GM21528 (cell line): Measurements from ENCODE around the gene HMGCS1.
"Not testable (repeated sequence)": the region's sequence is repeated elsewhere in the genome, so short reads cannot be mapped to it uniquely, and the experiment has no call there.

ENCODE experiments used
- ATAC-seq: cut with Tn5 transposase; IDR thresholded peaks from one replicate; pipeline ENCODE4 v1.9.1; 2021; ENCODE audit warnings: mild to moderate bottlenecking, moderate library complexity; ENCODE audit not compliant: unreplicated experiment, low FRiP score

The HMGCS1 gene

DNA sequence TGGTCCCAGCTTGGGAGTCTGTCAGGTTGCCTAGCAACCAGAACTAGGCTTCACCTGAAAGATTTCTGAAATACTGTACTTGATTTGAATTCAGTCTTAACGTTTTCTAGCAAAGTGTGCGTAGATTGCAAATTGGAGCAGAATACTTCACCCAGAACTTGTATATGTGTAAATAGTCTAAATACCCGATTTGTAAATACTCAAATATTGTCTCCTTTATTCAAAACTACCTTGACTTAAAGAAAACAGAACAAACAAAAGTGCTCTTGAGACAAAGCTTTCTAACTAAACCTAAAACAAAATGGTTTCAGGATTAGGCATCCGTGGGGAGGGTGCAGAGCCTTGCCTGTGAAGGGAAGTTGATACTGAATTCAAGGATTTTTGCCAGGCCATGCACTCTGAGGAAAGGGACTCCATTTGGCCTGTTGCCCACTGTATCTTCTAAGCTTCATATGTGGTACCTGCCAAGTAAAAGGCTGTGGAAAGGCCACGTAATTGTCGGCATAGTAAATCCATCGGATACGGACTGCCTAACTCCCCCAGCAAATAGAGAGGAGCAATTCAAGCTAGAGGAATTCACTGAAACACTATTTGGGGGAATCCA is 744 bp upstream of the HMGCS1 start:
- ATAC-seq: no peak

DNA sequence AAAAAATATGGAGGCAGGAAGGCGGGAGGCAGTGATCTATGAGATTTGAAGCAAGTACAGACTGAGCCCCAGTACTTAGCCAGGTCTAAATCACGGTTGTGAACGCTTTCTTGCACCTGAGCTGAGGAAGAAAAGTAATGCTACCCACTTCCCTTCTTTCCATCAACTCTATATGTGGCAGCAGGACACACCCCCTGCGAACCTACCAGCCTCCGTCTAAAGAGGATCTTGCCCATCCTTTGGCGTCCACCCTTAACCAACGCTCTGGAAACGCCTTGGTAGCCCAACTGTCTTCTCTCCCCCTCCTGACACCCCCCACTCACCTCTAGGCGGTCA is 545 bp downstream of the HMGCS1 start:
- ATAC-seq: peak; percentile 12

DNA sequence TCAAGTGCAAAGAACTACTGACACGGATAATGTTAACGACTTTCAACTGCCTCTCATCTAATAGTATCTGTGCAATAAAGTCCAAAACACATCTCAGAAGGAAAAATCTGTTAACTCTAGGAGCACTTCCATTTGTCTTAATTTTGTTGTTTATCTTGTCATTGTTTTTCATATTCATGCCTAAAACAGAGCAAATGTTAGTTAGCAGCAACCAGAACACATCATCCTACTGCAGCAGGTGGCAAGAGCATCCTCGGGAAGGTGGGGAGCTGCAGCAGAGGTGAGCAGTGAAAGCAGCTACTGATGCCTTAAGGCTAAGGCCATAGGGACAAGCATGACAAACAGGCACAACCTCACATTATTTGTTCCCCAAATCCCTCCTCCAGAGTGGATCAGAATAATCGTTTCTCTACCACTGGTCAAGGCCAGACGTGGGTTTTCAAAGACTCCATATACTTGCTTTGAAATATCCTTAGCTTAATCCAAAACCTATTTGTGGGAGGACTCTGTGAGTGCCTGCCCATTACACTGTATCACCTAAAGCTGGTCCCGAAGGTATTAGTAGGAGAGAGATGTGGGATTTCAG is 1.0 kb downstream of the HMGCS1 start:
- ATAC-seq: no peak

DNA sequence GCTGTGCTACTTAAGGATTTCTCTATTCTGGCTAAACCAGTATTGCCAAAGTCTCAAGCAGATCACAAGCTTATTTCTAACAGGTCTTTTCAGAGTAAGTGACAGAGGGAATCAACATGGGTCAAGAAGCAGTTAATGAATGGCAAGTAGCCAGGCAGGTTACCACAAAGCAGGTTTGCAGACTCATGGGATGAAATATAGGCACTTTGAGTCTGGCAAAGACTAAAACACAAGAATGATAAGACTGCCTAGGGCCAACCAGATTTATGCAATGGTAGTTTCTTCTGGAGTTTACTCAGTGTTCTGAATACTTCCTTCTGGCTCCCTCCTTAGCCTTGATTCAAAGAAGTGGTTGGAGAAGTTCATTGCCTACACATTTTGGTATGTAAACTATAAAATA is 3.6 kb downstream of the HMGCS1 start:
- no peak for ATAC-seq

DNA sequence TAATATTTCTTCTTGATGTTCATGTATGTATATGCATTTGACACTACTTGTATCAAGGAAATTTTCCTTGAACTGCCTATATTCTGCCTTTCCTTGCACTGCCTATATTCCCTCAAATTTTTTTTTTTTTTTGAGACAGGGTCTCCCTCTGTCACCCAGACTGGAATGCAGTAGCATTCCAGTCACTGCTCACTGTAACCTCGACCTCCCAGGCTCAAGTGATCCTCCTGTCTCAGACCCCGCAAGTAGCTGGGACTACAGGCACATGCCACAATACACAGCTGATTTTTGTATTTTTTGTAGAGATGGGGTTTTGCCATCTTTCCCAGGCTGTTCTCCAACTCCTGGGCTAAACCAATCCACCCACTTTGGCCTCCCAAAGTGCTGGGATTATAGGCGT is 4.1 kb downstream of the HMGCS1 start:
- ATAC-seq: no peak

DNA sequence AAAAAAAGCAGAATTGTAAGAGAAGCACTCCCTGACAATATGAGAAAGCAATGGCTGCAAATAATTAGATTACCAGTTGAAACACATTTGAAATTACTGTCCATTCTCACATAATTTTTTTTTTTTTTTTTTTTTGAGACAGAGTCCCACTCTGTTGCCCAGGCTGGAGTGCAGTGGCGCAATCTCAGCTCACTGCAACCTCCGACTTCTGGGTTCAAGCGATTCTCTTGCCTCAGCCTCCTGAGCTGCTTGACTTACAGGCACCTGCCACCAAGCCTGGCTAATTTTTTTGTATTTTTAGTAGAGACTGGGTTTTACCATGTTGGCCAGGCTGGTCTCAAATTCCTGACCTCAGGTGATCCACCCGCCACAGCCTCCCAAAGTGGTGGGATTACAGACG is 6.3 kb downstream of the HMGCS1 start:
- not testable (repeated sequence) for ATAC-seq

DNA sequence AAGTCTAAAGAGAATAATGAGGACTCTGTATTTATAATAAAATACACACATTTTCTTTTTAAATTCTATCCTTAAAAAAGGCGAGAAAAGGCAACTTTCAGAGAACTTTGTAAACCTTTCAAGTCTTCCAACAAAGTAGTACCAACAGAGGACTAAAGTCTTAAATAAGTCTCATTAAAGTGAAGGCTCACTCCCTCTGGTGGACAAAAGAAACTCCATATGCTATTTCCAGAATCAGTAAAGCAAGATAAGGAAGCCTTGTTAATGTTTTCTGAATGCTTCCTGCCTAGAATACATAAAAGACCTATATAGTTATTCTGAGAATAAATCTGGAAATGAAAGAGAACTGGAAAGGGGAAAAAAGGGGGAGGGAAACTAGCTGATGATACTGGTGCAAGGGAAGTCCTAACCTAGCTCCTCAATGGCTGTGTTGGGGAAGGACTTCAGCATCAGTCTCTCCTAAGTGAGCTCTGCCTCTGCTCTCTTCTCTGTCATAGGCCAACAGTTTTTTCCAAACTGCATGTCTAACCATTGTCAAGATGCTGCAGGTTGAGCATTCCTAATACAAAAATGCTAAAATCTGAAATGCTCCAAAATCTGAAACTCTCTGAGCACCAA is 7.2 kb downstream of the HMGCS1 start:
- peak; percentile 58 for ATAC-seq

DNA sequence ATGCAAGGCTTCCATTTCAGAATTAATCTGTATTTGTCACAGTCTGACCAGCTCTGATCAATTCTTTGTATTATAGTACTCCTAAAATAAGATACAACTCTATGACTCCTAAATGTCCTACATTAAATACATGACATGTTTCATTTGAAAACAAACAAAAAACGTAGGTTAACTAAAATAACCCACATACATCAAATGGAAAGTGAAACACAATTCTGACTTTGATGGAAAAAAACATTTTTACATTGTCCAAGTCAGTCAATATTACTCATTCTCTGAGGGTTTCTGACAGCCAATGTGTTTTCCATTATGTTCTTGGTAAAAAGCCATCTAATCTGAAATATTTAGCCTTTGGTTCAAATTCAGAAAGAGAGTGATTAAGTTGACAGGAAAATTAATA is 8.7 kb downstream of the HMGCS1 start:
- no peak for ATAC-seq

DNA sequence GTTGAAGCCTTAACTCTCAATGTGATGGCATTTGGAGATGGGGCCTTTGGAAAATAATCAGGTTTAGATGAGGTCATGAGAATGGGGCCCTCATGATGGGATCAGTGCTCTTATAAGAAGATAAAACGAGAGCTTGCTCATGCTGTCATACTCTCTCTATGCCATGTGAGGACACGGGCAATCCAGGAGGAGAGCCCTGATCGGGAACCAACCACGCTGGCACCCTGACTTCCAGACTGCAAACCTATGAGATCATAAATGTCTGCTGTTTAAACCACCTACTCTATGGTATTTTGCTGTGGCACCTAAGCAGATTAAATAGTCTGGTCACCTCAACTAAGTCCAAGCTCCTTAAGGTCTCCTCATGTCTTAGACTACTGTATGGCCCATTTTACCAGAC is 10.0 kb downstream of the HMGCS1 start:
- ATAC-seq: no peak

DNA sequence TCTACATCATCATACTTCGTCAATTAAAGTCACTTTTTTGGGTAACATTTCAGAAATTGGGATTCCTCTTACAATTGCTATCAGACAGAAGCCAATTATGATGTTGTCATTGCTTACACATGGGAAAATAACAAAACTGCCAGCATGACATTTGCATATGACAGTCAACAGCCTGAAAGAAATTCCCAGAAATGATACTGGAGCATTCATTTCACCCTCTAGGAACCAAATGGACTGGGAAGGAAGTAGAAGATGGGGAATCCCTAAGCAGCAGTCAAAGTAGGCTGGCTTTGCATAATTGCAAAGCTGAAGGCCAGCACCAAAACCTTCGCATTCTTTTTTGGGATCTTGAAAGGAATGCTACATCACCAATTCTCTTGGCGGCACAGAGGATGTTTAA is 10.7 kb downstream of the HMGCS1 start:
- ATAC-seq: no peak

DNA sequence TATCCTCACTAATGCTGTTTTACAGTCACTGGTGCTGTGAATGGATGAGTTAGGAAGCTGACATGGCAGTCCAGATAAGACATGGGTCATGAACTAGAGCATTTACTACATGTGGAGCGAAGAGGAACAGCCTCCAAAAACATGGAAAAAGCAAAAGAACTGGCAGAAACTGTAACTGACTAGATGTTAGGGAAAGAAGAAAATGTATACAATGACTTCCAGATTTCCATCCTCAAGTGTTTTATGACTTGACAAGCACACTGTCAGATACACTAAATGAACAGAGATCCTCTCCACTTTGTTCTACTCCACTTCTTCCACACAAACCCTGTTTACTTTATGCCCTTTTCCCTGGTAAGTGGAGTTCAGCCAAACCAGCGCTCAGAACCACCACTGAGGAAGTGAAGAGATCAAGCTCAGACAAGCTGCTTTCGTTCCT is 11.5 kb downstream of the HMGCS1 start:
- ATAC-seq: no peak

DNA sequence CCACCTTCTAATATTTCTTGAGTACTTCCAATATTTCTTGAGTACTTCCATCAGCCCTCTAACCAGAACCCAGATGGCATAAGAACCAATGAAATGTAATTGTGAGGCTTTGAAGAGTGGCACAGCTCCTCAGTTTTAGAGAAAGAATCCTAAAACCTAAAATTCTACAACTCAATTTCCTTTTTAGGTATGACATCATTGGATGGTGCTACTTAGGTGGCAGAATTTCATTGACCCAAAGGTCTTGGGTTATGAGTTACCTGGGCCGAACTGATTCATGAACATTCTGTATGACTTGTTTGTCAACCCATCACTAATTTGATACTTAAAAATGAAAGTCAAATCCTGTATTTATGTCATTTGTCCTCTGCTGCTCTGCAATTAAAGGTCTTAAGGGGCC is 13.1 kb downstream of the HMGCS1 start:
- ATAC-seq: no peak

DNA sequence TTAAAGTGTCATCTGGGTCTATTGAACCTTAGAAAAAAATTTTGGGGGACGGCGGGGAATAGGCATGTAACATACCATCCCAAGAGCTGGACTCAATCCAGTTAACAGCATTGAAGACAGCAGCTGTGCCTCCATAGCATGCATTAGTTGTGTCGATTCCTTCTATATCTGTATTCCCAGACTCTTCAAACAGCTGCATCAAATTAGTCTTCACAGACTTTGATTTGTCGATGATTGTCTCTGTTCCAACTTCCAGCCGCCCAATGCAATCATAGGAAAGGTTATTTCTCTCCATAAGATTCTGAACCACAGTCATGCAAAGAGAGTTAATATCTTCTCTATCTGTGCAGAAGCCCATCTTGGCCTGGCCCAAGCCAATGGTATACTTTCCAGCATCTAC is 14.8 kb downstream of the HMGCS1 start:
- ATAC-seq: no peak

DNA sequence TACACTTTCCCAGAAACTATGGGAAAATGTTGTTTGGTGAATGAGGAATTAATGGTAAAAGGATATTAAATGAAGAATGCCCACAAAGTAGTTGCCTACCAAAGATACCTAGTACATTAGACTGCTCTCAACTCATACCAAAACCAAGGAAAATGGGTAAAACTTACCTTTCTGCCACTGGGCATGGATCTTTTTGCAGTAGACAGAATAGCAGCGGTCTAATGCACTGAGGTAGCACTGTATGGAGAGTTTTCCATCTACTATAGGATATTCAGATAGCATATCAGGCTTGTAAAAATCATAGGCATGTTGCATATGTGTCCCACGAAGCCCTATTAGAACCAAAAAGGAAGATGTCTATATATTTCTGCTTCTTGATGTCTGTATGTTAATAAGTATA is 16.4 kb downstream of the HMGCS1 start:
- ATAC-seq: no peak

DNA sequence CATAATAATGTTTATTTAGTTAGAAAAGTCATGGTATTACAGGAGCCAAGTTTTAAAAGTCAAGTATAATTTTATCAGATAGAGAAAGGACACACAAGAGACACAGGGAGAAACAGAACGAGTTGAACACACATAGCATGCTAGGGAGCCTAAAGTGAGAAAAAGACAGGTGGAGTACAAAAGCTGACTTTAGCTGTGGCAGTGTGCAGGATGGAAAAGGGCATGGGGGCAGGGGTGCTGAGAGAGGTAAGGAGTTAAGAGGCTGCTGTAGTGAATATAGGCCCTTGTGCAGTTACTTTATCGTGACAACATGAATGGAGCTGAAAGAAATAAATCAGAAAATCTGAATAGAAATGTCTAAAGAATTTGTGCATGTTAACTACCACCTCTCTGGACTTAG is 18.0 kb downstream of the HMGCS1 start:
- no peak for ATAC-seq

DNA sequence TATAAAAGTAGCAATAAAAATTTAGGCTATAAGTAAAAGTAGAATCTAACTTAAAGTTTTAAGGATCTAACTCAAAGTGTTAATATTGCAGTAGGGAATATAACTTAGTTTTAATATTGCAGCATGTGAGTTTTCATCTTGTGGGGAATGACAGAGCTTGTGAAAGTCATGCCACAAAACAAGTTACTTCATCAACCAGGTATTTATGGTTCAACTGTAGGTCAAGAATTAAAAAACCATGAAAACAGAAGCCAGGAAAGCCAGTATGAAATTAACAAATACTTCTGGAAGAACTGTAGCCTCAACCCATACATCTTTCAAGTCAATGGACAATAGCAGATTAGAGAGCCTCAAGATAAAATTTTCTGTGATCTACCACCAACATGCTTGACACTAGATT is 19.0 kb downstream of the HMGCS1 start:
- ATAC-seq: no peak

DNA sequence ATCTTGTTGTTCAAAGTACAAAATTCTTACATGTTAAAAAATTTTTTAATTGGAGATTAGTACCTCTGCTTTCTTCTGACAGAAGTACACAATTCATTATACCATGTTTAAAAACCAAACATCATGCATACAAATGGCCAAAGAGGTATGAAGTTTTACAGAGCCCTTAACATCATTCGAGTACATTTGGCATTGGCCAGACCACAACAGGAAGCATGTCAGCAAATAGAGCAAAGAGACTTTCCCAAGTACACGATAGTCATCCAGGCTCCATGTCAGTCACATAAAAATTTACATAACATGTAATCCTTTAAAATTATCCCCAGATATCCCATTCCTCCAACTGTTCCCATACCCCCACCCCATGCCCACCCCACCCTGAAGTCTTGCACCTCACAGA is 22.5 kb downstream of the HMGCS1 start:
- no peak for ATAC-seq

DNA sequence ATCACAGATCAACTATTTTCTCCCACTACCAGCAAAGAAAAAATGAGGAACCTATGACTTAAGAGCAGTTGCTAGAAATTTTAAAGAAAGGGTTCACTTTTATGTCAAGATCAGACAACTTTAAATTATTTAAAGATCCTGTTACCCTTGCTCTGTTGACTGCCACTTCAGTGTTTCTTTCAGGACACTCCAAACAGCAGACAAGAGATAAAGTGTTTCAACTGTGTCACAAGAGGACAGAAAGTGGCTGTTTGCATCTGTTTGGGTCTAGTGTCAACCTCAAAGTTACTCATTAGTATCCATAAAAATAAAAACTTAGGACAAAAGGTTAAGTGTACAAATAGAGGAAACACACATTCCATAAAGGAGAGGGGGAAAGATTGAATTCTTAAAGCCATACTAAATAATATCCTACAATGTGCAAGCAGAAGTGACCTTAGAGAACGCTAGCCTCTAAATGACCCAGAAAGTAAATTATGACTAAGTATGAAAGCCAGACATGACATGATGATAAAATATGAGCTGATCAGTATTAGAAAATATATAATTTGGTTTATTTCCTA is 24.9 kb downstream of the HMGCS1 start:
- no peak for ATAC-seq

DNA sequence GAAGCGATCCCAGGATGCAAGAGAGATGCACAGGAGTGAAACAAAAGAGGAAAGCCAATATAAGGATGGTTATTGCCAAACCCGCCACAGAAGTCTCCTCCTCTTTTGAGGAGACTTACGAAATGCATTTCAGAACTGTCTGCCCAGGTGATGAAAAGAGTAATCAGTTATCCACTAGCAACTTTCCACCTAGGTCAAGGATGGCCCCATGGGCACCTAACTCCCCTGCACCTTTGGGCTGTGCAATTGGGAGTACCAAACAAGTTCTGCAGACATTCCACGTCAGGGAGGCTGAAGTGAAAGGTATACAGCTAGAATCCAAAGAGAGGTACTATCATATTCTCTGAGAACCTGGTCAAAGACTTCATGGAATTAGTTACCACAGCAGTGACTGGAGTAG is 25.7 kb downstream of the HMGCS1 start:
- no peak for ATAC-seq

DNA sequence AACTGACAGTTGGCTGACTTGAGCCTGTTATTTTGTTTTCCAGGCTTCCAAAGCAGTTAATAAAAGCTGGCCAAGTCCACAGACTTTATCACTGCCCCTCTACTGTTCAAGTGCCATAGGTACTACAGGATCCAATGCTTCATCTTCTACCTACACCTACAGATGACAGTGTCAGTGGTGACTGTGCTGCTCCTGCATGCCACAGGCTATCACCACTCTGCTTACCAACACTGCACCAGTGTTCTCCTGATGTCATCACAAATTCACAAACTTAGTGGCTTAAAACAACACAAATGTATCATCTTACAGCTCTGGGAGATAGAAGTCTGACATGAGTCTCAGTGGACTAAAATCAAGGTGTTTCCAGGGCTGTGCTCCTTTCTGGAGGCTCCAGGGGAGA is 26.6 kb downstream of the HMGCS1 start:
- ATAC-seq: no peak

DNA sequence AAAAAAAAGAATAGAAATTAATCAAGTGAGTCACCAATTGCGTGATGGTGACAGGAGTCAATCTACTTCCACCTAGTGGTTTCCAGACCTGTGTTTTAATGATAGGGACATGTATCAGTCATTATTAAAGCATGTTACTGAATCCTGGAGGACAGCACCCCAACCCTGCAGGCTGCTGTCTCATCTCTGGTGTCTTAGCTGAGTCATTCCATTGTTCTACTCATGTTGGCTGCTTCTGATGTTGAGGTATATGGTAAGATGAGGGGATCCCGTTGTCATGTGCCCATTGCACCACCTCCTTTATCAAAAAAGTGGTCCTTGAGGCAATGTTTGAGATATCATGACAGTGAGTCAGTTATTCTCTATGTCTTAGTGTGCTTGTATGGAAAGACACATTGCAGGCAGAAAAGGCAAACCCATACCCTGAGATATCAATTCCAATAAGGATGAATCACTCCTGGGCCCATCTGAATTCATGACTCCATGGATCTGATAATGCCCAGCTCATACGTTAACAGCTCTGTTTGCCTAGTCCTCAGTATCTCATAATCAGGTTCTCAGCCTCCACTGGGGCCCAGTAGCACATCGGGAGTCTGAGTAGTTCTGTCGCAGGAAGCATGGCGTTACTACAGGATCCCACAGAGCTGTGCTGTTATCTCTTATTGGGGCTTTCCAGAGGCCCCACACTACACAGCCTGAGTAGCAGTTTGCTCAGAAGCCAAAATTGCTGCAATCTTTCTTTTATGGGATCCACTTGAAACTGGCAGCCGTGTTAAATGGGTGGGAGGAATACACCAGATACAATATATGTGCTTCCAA is 31.2 kb downstream of the HMGCS1 start:
- ATAC-seq: no peak
